Chondrocyte (in vitro differentiated cells): Measurements from ENCODE around the gene DGLUCY. TPM values are rescaled to one million over a fixed set of nuclear protein-coding genes. Genes with fewer than 3 reads are reported as not detected.

Experiments used
- DNase-seq: peaks from one replicate; pipeline ENCODE4 v3.0.0; 2021; ENCODE audit warnings: mixed read lengths, low spot score
- H3K27ac Mint-ChIP-seq: one replicate; pipeline ENCODE4 v1.8.0; 2021; ENCODE audit warnings: mild to moderate bottlenecking, moderate library complexity, mixed read lengths; ENCODE audit not compliant: unreplicated experiment
- H3K27me3 Mint-ChIP-seq: 2 replicates; pipeline ENCODE4 v1.8.0; 2021; ENCODE audit warnings: low read depth, mixed read lengths
- H3K36me3 Mint-ChIP-seq: 2 replicates; pipeline ENCODE4 v1.8.0; 2021; ENCODE audit warnings: low read depth, mixed read lengths
- H3K4me1 Mint-ChIP-seq: 2 replicates; pipeline ENCODE4 v1.8.0; 2021; ENCODE audit warnings: low read depth, mild to moderate bottlenecking, mixed read lengths
- H3K4me3 Mint-ChIP-seq: one replicate; pipeline ENCODE4 v1.8.0; 2021; ENCODE audit warnings: mild to moderate bottlenecking, moderate library complexity, mixed read lengths; ENCODE audit not compliant: unreplicated experiment
- H3K9me3 Mint-ChIP-seq: 2 replicates; pipeline ENCODE4 v1.8.0; 2021; ENCODE audit warnings: low read depth, mixed read lengths
- total RNA-seq: library from RNA; stranded (reverse); gene quantifications from 3 replicates; pipeline ENCODE4 v1.2.1, GENCODE V29; 2021
- TF ChIP-seq, protein P1 (sequence below): fragments of 200-600 bp; sonication (generic); IDR thresholded peaks from 2 replicates; pipeline ENCODE4 v1.5.0; 2021; ENCODE audit warnings: antibody characterized with exemption, mild to moderate bottlenecking, moderate library complexity

DGLUCY gene
- total RNA-seq, 1 donor from 2014 or later: 9.3 TPM

DNA sequence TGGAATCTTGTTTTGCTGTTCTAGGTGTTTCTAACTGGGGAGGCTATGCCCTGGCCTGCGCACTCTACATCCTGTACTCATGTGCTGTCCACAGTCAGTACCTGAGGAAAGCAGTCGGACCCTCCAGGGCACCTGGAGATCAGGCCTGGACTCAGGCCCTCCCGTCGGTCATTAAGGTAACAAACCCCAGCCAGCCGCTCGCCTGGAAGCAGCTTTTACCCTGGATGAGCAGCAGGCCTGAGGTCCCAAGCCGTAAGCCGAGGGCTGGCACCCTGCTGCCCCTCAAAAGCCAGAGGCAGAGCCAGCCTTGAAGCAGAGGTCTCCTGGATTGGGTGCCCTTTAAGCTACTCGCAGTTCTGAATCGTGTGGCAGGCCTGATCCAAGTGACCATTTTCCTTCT is 101.5 kb downstream of the DGLUCY start:
- H3K4me3 Mint-ChIP-seq: no peak overlapping the region
- H3K9me3 Mint-ChIP-seq: peaks cover 8% of the 10 kb centered on the region
- no peak for DNase-seq
- H3K27ac Mint-ChIP-seq: no peak overlapping the region
- no peaks in the 10 kb centered on the region for H3K4me1 Mint-ChIP-seq
- TF ChIP-seq, protein P1, sequence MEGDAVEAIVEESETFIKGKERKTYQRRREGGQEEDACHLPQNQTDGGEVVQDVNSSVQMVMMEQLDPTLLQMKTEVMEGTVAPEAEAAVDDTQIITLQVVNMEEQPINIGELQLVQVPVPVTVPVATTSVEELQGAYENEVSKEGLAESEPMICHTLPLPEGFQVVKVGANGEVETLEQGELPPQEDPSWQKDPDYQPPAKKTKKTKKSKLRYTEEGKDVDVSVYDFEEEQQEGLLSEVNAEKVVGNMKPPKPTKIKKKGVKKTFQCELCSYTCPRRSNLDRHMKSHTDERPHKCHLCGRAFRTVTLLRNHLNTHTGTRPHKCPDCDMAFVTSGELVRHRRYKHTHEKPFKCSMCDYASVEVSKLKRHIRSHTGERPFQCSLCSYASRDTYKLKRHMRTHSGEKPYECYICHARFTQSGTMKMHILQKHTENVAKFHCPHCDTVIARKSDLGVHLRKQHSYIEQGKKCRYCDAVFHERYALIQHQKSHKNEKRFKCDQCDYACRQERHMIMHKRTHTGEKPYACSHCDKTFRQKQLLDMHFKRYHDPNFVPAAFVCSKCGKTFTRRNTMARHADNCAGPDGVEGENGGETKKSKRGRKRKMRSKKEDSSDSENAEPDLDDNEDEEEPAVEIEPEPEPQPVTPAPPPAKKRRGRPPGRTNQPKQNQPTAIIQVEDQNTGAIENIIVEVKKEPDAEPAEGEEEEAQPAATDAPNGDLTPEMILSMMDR: no peak
- no peaks in the 10 kb centered on the region for H3K27me3 Mint-ChIP-seq
- H3K36me3 Mint-ChIP-seq: peaks cover 13% of the 10 kb centered on the region

DNA sequence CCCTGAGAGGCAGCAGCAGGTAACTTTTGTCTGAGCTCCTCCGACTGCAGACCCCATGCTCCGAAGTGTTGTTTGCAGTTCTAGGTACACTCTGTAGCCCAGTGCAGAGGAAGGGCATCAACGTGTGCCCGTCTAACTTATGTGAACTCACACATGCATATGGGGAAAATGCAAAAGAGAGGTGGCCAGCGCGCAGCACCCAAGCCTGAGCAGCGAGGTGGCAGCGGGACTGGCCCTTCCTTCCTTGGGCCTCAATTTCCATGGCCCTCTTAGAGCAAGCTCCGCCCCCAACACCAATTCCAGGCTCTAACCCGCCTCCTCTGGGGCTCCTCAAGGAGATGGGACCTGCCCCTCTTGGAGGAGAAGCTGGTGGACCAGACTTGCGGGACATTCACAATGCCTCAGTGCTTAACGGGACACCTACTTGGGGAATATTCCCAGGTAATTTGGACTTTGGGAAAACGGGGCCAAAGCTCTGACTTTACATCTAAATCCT is 102.9 kb downstream of the DGLUCY start:
- no peaks in the 10 kb centered on the region for H3K27me3 Mint-ChIP-seq
- no peak for DNase-seq
- H3K27ac Mint-ChIP-seq: no peak overlapping the region
- peaks cover 8% of the 10 kb centered on the region for H3K36me3 Mint-ChIP-seq
- TF ChIP-seq, protein P1: no peak
- no peaks in the 10 kb centered on the region for H3K4me1 Mint-ChIP-seq
- H3K4me3 Mint-ChIP-seq: no peak overlapping the region
- no peaks in the 10 kb centered on the region for H3K9me3 Mint-ChIP-seq

GRCh38 chr14:91218014-91218413 is 104.1 kb downstream of the DGLUCY start:
- Mint-ChIP-seq H3K36me3 (peaks cover 6% of the 10 kb centered on the region), H3K4me3 (no peak overlapping the region), H3K4me1 (no peaks in the 10 kb centered on the region), H3K27ac (no peak overlapping the region), H3K9me3 (no peaks in the 10 kb centered on the region), H3K27me3 (no peaks in the 10 kb centered on the region)
- no peak for DNase-seq
- TF ChIP-seq, protein P1: no peak

GRCh38 chr14:91219517-91220389 is 105.9 kb downstream of the DGLUCY start:
- Mint-ChIP-seq H3K27ac (no peak overlapping the region), H3K4me1 (no peaks in the 10 kb centered on the region), H3K27me3 (no peaks in the 10 kb centered on the region), H3K4me3 (no peak overlapping the region), H3K36me3 (peaks cover 2% of the 10 kb centered on the region), H3K9me3 (no peaks in the 10 kb centered on the region)
- no peak for DNase-seq
- TF ChIP-seq, protein P1: no peak

- DNase-seq: no peak
- Mint-ChIP-seq H3K4me3 (no peak overlapping the region), H3K4me1 (no peaks in the 10 kb centered on the region), H3K36me3 (peaks cover 4% of the 10 kb centered on the region), H3K9me3 (no peaks in the 10 kb centered on the region), H3K27ac (no peak overlapping the region), H3K27me3 (no peaks in the 10 kb centered on the region)
- TF ChIP-seq, protein P1: no peak
These were observed 106.7 kb downstream of the DGLUCY start for GRCh38 chr14:91220581-91221000.
